Measurements from ENCODE around the gene C20orf204. TPM values are rescaled to one million over a fixed set of nuclear protein-coding genes. Genes with fewer than 3 reads are reported as not detected.

Gene C20orf204
- total and polyA plus RNA-seq, 10 of the 15 experiments (the other 5 are each of a cell fraction or from before 2014, with no cell fraction given): 0.24 to 56.0 (median 12.4) TPM

GRCh38 chr20:64035066-64035932 is 683 bp upstream of the C20orf204 start (continued):
- TF ChIP-seq BCLAF1 (IDR thresholded peaks at IDR 0.05): no peak
- TF ChIP-seq DPF2 (IDR thresholded peaks at IDR 0.05): peak; percentile 85
- TF ChIP-seq PAX5 (IDR thresholded peaks at IDR 0.05; ENCODE audit: borderline replicate concordance, low read depth, low read length): no peak; the same call in 1 of the 2 replicates
- no peak for TF ChIP-seq SIX5 (IDR thresholded peaks at IDR 0.05; ENCODE audit: low read depth, low read length, severe bottlenecking)
- no peak for TF ChIP-seq CBX3 (IDR thresholded peaks at IDR 0.05; ENCODE audit: borderline replicate concordance, low read depth)
- no peak for TF ChIP-seq FOXM1 (IDR thresholded peaks at IDR 0.05; ENCODE audit: low read depth, low read length)
- TF ChIP-seq LARP7 (IDR thresholded peaks at IDR 0.05): no peak
- no peak for TF ChIP-seq MAX (IDR thresholded peaks at IDR 0.05; ENCODE audit: low read depth, low read length)
- TF ChIP-seq BRCA1 (IDR thresholded peaks at IDR 0.05; ENCODE audit: low read depth, low read length): no peak
- TF ChIP-seq HDAC6 (IDR thresholded peaks at IDR 0.05; ENCODE audit: unreplicated experiment): no peak
- TF ChIP-seq HSF1 (IDR thresholded peaks at IDR 0.05; ENCODE audit: low read depth, low read length): no peak
- peak; percentile 30; the same call in 1 of the 2 replicates for TF ChIP-seq MXI1 (IDR thresholded peaks at IDR 0.05; ENCODE audit: low read depth, low read length)
- peak; percentile 85 for TF ChIP-seq IKZF1 (conservative IDR thresholded peaks at IDR 0.05)
- no peak for TF ChIP-seq CREB1 (IDR thresholded peaks at IDR 0.05; ENCODE audit: low read depth)
- TF ChIP-seq STAT1 (conservative IDR thresholded peaks at IDR 0.05): no peak
- peak; percentile 5 to 59; a peak in 3 of 4 replicates for TF ChIP-seq BHLHE40 (IDR thresholded peaks at IDR 0.05; ENCODE audit: borderline replicate concordance in 1 of 2, low read depth in 2 of 2, low read length in 1 of 2)
- peak; percentile 66 for TF ChIP-seq ATF7 (IDR thresholded peaks at IDR 0.05; ENCODE audit: low read depth)
- TF ChIP-seq RCOR1 (conservative IDR thresholded peaks at IDR 0.05; ENCODE audit: low read depth, low read length): no peak
- TF ChIP-seq ZNF24 (IDR thresholded peaks at IDR 0.05): no peak
- no peak for TF ChIP-seq SREBF1 (IDR thresholded peaks at IDR 0.05; ENCODE audit: low read length)
- TF ChIP-seq NFYB (IDR thresholded peaks at IDR 0.05; ENCODE audit: insufficient read depth, low read depth, low read length): no peak
- no peak for TF ChIP-seq SUPT20H (IDR thresholded peaks at IDR 0.05; ENCODE audit: borderline replicate concordance, control insufficient read depth, low read depth, low read length)
- TF ChIP-seq BCL3 (IDR thresholded peaks at IDR 0.05; ENCODE audit: borderline replicate concordance, insufficient read depth, low read depth, low read length, poor library complexity, severe bottlenecking): peak; percentile 13
- TF ChIP-seq CBFB (IDR thresholded peaks at IDR 0.05; ENCODE audit: low read depth): peak; percentile 57; the same call in 1 of the 2 replicates
- no peak for TF ChIP-seq RAD51 (IDR thresholded peaks at IDR 0.05)
- no peak for TF ChIP-seq POU2F2 (IDR thresholded peaks at IDR 0.05; ENCODE audit: borderline replicate concordance, low read depth, low read length)

Measured in GM12878 (cell line).